GM19463 (cell line): ENCODE data around the gene IGF2R.
"Not testable (repeated sequence)": the region's sequence is repeated elsewhere in the genome, so short reads cannot be mapped to it uniquely, and the experiment has no call there.

ENCODE experiments used
- ATAC-seq: cut with Tn5 transposase; IDR thresholded peaks from one replicate; pipeline ENCODE4 v1.9.1; 2021; ENCODE audit warnings: mild to moderate bottlenecking, moderate library complexity; ENCODE audit not compliant: unreplicated experiment

IGF2R gene, protein sequence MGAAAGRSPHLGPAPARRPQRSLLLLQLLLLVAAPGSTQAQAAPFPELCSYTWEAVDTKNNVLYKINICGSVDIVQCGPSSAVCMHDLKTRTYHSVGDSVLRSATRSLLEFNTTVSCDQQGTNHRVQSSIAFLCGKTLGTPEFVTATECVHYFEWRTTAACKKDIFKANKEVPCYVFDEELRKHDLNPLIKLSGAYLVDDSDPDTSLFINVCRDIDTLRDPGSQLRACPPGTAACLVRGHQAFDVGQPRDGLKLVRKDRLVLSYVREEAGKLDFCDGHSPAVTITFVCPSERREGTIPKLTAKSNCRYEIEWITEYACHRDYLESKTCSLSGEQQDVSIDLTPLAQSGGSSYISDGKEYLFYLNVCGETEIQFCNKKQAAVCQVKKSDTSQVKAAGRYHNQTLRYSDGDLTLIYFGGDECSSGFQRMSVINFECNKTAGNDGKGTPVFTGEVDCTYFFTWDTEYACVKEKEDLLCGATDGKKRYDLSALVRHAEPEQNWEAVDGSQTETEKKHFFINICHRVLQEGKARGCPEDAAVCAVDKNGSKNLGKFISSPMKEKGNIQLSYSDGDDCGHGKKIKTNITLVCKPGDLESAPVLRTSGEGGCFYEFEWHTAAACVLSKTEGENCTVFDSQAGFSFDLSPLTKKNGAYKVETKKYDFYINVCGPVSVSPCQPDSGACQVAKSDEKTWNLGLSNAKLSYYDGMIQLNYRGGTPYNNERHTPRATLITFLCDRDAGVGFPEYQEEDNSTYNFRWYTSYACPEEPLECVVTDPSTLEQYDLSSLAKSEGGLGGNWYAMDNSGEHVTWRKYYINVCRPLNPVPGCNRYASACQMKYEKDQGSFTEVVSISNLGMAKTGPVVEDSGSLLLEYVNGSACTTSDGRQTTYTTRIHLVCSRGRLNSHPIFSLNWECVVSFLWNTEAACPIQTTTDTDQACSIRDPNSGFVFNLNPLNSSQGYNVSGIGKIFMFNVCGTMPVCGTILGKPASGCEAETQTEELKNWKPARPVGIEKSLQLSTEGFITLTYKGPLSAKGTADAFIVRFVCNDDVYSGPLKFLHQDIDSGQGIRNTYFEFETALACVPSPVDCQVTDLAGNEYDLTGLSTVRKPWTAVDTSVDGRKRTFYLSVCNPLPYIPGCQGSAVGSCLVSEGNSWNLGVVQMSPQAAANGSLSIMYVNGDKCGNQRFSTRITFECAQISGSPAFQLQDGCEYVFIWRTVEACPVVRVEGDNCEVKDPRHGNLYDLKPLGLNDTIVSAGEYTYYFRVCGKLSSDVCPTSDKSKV (N-terminal part only)

GRCh38 chr6:159968295-159969203 is at the start of gene IGF2R:
Gene IGF2R (plus strand): TSS chr6:159969082. CDS start chr6:159969247, 165 bp downstream.
- peak; percentile 78 for ATAC-seq

DNA sequence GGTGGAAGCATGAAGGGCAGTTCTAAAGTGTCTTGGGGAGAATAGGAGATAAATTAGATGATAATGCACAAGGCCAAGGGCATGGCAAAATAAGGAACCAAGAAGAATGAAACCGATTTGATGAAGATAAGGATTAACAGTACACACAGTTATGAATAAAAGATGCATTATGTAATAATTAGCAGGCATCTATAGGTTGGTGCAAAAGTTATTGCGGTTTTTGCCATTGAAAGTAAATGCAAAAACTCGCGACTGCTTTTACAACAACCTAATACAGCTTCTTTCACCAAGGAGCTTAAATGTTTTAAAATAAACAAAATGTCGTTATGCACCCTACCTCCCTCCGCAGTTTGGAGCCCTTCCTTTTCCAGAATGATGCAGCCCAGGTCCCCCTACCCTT is 49.1 kb upstream of the IGF2R start:
- no peak for ATAC-seq

DNA sequence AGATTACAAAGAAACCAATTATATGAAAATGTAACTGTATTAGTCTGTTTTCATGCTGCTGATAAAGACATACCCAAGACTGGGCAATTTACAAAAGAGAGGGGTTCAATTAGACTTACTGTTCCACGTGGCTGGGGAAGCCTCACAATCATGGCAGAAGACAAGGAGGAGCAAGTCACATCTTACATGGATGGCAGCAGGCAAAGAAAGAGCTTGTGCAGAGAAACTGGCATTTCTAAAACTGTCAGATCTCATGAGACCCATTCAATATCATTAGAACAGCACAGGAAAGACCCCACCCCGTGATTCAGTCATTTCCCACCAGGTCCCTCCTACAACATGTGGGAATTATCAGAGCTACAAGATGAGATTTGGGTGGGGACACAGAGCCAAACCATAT is 44.7 kb upstream of the IGF2R start:
- not testable (repeated sequence) for ATAC-seq

DNA sequence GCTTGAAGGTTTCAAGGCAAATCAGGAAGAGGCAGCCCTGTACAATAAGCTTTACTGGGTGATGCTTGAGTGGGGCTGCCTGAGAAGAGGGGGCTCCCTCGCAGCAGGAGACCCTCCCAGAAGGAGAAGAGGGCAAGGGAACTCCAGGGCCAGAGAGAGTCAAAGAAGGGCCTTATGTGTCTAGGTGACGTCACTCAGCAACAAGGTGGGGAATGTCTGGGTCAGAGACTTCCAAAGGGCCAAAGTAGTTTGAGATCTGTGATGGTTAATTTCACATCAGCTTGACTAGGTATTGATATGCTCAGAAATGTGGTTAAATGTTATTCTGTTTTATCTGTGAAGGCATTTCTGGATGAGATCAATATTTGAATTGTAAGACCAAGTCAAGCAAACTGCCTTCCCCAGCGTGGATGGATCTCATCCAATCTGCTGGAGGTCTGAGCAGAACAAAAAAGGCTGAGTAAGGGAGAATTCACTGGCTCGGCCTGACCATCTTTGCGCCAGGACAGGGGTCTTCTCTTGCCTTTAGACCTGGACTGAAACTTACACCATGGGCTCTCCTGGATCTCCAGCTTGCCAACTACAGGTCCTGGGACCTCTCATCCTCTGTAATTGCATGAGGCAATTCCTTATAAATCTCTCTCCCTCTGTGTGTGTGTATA is 42.2 kb upstream of the IGF2R start:
- ATAC-seq: no peak

DNA sequence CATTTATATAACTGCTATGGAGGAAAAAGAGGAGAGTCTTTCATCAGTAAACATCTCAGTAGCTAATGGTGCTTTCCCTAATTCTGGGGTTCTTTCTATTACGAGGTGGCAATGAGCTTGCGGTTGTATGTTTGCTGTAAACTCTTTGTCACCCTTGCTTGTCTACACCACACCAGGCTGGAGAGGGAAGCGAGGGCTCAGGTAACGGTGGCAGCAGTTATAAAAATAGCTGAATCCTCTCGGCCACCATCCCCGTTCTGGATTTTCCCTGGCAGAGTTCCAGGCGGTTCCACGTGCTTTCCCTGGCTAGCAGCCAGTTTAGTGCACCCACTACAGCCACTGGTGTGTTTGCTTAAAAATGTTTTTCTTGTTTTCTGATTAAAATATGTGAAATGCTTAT is 39.1 kb upstream of the IGF2R start:
- ATAC-seq: peak; percentile 49

DNA sequence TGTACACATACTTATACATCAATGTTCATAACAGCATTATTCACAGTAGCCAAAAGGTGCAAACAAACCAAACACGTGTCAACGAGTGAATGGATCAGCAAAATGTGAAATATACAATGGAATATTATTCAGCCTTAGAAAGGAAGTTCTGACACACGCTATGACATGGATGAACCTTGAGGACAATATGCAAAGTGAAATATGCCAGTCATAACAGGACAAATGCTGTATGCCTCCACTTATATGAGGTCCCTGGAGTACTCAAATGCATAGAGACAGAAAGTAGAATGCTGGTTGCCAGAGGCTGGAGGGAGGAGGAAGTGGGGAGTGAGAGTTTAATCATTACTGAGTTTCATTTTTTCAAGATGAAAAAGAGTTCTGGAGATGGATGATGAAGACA is 37.8 kb upstream of the IGF2R start:
- ATAC-seq: peak; percentile 83

- no peak for ATAC-seq
These were observed 37.0 kb upstream of the IGF2R start for GRCh38 chr6:159931846-159932245.

DNA sequence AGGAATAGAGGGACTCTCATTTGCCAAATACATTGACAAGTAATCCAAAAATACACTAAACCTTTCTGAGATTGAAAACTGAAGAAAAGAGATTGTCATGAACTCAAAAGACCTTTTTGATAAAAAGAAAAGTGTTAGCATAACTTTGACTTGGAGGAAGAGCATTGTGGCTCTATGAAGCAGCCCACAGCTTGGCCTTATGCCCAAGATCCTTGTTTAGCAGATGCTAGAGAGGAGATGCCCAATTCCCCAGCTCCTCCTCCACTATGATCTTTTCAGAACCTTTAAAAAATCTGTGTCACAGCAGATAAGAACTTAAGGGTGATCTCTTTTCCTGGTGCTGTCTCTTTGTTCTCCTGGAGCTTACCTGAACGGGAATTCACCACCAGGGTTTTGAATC is 35.8 kb upstream of the IGF2R start:
- no peak for ATAC-seq

DNA sequence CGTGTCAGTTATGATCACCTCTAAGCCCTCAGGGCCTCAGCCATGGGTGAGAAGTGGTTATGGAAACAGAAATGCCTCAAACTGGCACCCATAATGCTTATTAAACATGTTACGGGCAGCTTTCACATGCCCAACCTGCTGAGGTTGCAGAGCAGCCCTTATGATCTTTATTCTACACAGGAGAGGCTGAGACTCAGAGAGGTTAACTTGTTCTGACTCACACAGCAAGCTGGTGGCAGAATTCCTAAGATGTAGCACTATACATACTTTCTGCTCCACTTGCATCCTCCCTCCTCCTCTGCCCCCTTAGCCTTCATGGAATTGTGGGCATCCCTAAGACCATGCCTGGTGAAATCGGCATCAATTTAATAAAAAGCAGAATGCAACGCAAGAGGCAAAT is 34.7 kb upstream of the IGF2R start:
- no peak for ATAC-seq

DNA sequence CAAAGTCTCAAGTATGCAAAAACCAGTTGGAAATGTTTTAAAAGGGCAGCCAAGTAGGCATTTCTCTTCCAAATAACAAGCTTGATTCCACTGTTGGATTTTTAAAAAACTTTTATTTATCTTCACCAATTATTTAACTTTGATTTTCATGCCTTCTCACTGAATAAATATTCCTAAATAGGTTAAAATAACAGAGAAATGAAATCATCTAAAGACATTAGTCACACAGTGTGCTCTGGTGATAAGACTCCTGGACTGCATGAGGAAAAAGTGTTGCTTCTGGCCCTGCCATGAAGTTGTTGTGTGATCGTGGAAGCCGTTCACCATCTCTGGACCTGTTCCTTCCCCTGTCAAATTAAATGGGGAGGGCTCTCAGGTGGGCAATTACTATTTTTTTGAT is 33.8 kb upstream of the IGF2R start:
- no peak for ATAC-seq

DNA sequence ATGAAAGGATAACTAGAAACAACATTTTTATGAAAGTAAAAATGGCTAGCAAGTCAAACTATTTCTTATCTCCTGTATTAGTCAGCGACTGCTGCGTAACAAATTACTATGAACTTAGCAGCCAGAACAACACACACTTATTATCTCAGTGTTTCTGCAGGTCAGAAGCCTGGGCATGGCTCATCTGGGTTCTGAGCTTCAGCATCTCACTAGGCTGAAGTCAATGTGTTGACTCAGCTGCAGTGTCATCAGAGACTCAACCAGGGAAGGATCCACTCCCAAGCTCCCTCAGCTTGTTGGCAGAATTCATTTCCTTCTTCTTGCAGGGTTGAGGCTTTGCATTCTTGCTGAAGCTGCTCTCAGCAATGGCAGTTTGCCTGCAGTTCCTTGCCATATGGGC is 33.2 kb upstream of the IGF2R start:
- no peak for ATAC-seq

- no peak for ATAC-seq
These were observed 29.3 kb upstream of the IGF2R start for GRCh38 chr6:159939591-159940016.

DNA sequence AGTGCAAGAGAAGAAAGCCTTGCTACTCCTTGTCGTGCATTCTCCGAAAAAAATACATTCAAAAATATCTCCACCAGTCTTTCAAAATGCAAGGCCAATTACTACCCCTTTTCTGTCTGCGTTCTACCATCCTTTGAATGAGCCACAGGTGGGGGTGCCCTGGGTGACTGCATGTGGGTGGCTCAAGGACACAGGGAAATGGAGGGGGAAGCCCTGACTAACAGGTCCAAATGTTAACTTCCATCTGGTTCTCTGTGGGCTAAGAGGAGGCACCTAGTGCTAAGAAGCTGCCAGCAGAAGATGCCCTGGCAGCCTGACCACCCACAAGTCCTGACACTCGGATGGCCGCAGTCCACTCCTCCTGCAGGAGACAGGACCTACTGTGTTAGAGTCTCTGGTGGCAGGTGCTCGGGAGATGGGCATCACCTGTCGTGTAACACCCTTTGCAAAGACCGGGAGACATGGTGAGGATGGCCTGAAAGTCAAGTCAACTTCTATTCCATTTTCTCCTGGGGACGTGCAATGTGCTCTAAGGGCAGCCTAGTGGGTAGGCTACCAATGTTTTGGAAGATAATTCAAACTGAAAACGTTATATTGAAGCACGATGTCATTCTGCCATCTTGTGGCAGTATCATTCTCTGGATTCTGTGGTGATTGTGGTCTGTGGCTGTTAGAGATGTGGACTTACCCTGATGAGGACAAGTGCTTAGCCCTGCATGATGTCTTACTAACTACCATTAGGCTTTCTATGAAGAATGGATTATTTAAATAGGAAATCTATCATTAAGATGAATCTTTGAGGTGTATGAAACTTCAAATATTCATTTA is 27.4 kb upstream of the IGF2R start:
- peak; percentile 97 for ATAC-seq

DNA sequence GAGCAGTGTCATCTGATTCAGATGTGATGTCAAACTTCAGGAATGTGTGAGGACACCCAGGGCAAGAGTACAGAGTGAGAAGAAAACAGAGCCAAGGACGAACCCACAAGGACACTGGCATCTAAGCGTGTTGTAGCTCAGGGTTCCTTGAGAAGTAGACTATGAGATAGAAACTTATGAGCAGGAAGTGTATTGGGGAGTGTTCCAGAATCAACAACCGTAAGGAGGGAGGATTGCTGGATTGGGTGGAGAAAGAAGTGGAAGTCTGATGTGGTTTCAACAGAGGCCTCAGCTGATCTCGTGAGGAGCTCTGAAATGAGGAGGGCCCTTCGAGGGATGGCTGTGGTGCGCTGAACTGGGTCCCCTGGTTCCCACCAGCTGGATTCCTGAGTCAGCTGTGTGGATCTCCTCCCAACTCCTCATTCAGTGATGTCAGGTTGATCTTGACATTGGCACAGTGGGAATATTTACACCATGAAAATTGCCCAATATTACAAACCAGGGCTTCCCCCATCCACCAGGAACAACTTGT is 25.7 kb upstream of the IGF2R start:
- ATAC-seq: no peak

DNA sequence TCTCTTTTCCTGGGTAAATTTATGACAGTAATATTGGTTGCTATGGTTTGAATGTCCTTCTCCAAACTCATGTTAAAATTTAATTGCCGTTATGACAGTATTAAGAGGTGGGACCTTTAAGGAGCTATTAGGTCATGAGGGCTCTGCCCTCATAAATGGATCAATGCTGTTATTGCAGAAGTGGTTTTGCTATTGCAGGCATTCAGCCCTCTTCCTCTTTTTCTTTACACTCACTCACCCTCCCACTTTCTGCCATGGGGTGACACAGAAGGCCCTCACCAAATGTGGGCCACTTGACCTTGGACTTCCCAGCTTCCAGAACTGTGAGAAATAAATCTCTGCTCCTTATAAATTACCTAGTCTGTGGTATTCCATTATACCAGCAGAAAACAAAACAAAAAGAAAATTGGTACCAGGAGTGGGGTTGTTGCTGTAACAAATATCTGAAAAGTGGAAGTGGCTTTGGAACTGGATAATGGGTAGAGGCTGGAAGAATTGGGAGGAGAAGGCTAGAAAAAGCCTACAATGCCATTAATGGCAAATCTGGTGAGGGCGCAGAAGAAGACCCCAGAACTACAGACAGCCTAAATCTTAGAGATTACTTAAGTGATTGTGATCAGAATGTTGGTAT is 24.8 kb upstream of the IGF2R start:
- no peak for ATAC-seq

GRCh38 chr6:159945801-159946392 is 23.0 kb upstream of the IGF2R start:
- ATAC-seq: no peak

GRCh38 chr6:159946912-159947311 is 22.0 kb upstream of the IGF2R start:
- ATAC-seq: no peak

DNA sequence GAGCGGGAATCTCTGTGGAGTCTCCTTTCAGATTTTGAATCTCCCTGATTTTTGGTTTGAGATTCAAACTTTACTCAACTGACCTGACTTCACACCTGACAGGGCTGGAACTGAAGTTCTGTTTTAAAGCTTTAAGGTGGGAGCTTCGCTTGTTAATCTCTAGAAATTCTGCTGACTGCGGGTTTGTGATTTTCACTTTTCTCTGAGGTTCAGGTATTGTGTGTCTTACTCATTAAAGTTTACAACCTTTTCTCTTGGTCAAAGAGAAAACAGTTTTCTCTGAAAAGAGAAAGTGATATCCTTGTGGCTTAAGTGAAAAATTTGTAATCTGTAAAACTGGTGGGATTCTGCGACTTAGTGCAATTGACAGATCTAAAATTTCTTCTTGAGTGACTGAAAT is 20.7 kb upstream of the IGF2R start:
- no peak for ATAC-seq
